Ascending aorta (tissue), 2 donors: ENCODE results near the gene CSF2. TPM values are rescaled to one million over a fixed set of nuclear protein-coding genes. Genes with fewer than 3 reads are reported as not detected.

Source experiments
- DNase-seq, 2 donors: peaks; one replicate each; pipeline ENCODE4 v3.0.0-alpha.2; 2019; ENCODE audit warnings: low spot score in 2 of 2
- H3K27ac ChIP-seq, 2 donors: fragments of 200-600 bp; sonication (generic); one replicate each; pipeline ENCODE4 v1.5.1; 2016 to 2017; ENCODE audit warnings: mild to moderate bottlenecking in 1 of 2
- H3K27me3 ChIP-seq: fragments of 200-600 bp; sonication (generic); one replicate; pipeline ENCODE4 v1.5.1; 2017
- H3K36me3 ChIP-seq, 2 donors: fragments of 200-600 bp; sonication (generic); one replicate each; pipeline ENCODE4 v1.5.1; 2016
- H3K4me1 ChIP-seq, 2 donors: fragments of 200-600 bp; sonication (generic); one replicate each; pipeline ENCODE4 v1.5.1; 2016 to 2017; ENCODE audit warnings: mild to moderate bottlenecking in 1 of 2
- H3K4me3 ChIP-seq, 2 donors: fragments of 200-600 bp; sonication (generic); one replicate each; pipeline ENCODE4 v1.5.1; 2016 to 2017; ENCODE audit warnings: mild to moderate bottlenecking in 1 of 2
- H3K9me3 ChIP-seq, 2 donors: fragments of 200-600 bp; sonication (generic); one replicate each; pipeline ENCODE4 v1.5.1; 2016
- CTCF ChIP-seq, 3 experiments: fragments of 200-600 bp in 2 of 3; fragments of 450-650 bp in 1 of 3; sonication (generic) in 2 of 3; IDR thresholded peaks; one replicate each; pipeline ENCODE4 v1.5.1; 2016 to 2019; ENCODE audit warnings: antibody characterized with exemption in 3 of 3, mild to moderate bottlenecking in 1 of 3, moderate library complexity in 1 of 3
- intact Hi-C: fragments of 100-400 bp; cut with DNase I; formaldehyde crosslinking; loops from one replicate; pipeline ENCODE4 v1.15.1; 2023
- total RNA-seq: library from RNA; depleted of rRNA; stranded (reverse); fragments of >200 nt; gene quantifications from one replicate; pipeline ENCODE4 v1.1.0, GENCODE V29; 2016

The CSF2 gene
- total RNA-seq, 1 donor from 2014 or later, result not detected

DNA sequence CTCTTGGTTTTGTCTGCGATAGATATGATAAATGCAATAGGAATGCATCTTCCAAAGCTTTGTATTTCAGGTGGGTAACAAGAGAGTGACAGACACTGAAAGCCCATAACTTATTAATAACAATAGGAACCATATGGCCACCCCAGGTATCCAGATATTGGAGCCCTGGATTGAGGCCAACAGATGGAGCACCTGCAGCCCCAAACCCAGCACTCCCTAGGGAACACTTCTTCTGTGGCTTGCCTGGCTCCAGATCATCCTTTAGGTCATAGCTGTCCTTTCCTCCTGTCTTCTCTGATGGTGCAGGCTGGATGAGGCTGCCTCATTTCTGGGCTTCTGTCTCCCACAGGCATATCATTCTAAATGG lies 18.2 kb upstream of the CSF2 start:
- H3K4me3 ChIP-seq, result no peak overlapping the region
- no peaks in the 10 kb centered on the region for H3K4me1 ChIP-seq
- no peak for TF ChIP-seq CTCF (IDR thresholded peaks at IDR 0.05)
- intact Hi-C loops, result no loop called here
- H3K36me3 ChIP-seq, result no peaks in the 10 kb centered on the region
- H3K27ac ChIP-seq, result no peak overlapping the region
- no peaks in the 10 kb centered on the region for H3K9me3 ChIP-seq
- DNase-seq, result no peak
- H3K27me3 ChIP-seq, result no peaks in the 10 kb centered on the region

DNA sequence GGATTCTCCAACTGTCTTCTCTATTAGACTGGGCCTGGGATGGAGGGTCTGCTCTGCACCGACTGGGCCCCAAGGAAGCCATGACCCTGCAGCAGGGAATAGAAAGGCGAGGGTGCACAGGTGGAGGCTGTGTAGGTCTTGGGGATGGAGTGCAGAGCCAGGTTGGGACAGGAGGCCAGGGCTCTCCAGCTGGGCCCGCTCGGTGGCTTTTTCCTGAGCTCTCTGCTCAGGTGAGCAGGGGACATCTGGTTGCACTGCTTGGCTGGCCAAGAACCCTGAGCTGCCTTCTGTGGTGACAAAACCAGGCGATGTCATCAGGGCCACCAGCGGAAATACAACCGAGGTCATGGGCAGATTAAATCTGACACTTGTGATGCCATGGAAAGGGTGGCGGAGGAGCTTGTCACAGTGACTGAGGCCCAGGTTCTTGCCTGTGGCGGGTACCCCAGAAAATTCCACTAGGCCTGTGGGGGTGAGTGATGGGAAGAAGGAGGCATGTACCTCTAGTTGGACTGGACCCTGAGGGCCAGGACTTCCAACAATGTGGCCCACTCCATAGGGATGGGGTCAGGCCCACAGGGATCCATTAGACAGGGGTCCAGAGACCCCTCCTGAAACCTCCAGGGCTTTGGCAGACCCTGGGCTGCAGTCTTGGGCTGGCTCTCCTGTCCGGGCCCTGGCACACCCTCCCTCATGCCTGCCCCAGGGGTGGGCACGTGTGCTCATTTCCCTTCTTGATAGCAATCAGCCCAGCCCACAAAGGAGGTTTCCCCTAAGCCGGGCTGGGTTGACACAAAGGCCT lies 17.6 kb upstream of the CSF2 start:
- Histone ChIP-seq H3K4me3 (no peak overlapping the region), H3K36me3 (no peaks in the 10 kb centered on the region), H3K9me3 (no peaks in the 10 kb centered on the region), H3K27ac (no peak overlapping the region), H3K27me3 (no peaks in the 10 kb centered on the region), H3K4me1 (no peaks in the 10 kb centered on the region)
- intact Hi-C loops, result no loop called here
- DNase-seq, result peak in 1 of 2 donors; percentile 64
- no peak for TF ChIP-seq CTCF (IDR thresholded peaks at IDR 0.05)

GRCh38 chr5:132056610-132057497 lies 16.7 kb upstream of the CSF2 start:
- no peak overlapping the region for H3K4me3 ChIP-seq
- no peaks in the 10 kb centered on the region for H3K4me1 ChIP-seq
- H3K27me3 ChIP-seq, result no peaks in the 10 kb centered on the region
- H3K27ac ChIP-seq, result no peak overlapping the region
- no peaks in the 10 kb centered on the region for H3K9me3 ChIP-seq
- TF ChIP-seq CTCF (IDR thresholded peaks at IDR 0.05), result no peak
- peak in 1 of 2 donors; percentile 56 for DNase-seq
- intact Hi-C loops, result no loop called here
- H3K36me3 ChIP-seq, result no peaks in the 10 kb centered on the region

GRCh38 chr5:132057498-132058255 lies 15.9 kb upstream of the CSF2 start:
- no peak for TF ChIP-seq CTCF (IDR thresholded peaks at IDR 0.05)
- no peaks in the 10 kb centered on the region for H3K27me3 ChIP-seq
- H3K4me1 ChIP-seq, result no peaks in the 10 kb centered on the region
- no peaks in the 10 kb centered on the region for H3K36me3 ChIP-seq
- no peak overlapping the region for H3K27ac ChIP-seq
- no peak for DNase-seq
- intact Hi-C loops, result no loop called here
- no peak overlapping the region for H3K4me3 ChIP-seq
- H3K9me3 ChIP-seq, result no peaks in the 10 kb centered on the region

- Histone ChIP-seq H3K27ac (no peak overlapping the region), H3K9me3 (no peaks in the 10 kb centered on the region), H3K4me1 (no peaks in the 10 kb centered on the region), H3K36me3 (no peaks in the 10 kb centered on the region), H3K27me3 (no peaks in the 10 kb centered on the region), H3K4me3 (no peak overlapping the region)
- no peak for TF ChIP-seq CTCF (IDR thresholded peaks at IDR 0.05)
- intact Hi-C loops, result no loop called here
- DNase-seq, result no peak
Measured at GRCh38 chr5:132058646-132059042, 14.9 kb upstream of the CSF2 start.
